HL-60 (cell line): ENCODE results near the gene HS1BP3.

ENCODE experiments used
- POLR2AphosphoS5 ChIP-seq: IDR thresholded peaks from 2 replicates; pipeline ENCODE4 v1.6.1; 2012; ENCODE audit warnings: low read depth
- TF ChIP-seq, protein P1 (sequence below): IDR thresholded peaks from one replicate; pipeline ENCODE4 v1.5.1; 2011; ENCODE audit warnings: low read length, control low read depth, inconsistent platforms; ENCODE audit not compliant: insufficient read depth
- TF ChIP-seq, protein P2 (sequence below): IDR thresholded peaks from 2 replicates; pipeline ENCODE4 v1.6.1; 2012; ENCODE audit warnings: low read depth; ENCODE audit not compliant: insufficient replicate concordance

DNA sequence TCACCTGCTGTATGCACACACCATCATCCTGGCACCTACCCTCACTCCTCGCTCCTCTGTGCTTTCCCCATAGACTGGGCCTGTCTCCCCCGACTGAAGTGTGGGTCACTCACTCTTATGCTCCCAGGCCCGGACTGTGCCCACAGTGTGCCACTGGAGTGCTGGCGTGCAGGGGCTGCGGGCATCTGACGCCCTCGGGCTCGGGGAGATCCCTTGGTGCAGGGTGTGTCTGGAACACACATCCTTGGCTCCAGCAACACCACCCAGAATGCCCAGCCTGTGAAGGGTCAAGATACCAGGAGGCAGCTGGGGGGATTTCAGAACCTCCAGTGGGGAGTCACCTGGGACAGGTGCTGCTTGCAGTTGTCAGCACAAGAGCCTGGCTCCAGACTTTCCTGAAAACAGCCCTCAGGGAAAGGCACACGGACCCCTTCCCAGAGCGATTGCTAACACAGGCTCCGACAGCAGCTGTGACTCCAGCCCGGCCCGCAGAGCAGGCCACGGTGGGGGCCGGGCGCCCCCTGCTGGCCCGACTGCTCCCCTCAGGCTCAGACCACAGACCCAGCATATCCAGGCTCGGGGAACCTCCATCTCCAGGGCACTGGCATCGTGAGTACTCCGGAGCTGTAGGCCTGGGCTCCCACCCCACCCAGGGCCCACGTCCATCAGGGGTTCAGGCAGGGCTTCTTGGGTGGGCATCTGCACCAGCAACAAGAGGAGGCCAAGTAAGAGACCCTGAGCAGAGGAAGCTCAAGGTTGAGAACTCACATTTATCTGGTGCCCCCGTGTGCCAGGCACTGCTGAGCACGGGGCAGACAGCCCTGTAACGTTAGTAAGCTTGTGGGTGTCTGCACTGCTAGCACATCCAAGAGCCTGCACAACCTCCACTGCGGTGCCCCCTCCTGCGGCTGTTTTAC, 8.6 kb downstream of the HS1BP3 start:
- TF ChIP-seq, protein P1, sequence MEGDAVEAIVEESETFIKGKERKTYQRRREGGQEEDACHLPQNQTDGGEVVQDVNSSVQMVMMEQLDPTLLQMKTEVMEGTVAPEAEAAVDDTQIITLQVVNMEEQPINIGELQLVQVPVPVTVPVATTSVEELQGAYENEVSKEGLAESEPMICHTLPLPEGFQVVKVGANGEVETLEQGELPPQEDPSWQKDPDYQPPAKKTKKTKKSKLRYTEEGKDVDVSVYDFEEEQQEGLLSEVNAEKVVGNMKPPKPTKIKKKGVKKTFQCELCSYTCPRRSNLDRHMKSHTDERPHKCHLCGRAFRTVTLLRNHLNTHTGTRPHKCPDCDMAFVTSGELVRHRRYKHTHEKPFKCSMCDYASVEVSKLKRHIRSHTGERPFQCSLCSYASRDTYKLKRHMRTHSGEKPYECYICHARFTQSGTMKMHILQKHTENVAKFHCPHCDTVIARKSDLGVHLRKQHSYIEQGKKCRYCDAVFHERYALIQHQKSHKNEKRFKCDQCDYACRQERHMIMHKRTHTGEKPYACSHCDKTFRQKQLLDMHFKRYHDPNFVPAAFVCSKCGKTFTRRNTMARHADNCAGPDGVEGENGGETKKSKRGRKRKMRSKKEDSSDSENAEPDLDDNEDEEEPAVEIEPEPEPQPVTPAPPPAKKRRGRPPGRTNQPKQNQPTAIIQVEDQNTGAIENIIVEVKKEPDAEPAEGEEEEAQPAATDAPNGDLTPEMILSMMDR: peak; percentile 61
- TF ChIP-seq, protein P2, sequence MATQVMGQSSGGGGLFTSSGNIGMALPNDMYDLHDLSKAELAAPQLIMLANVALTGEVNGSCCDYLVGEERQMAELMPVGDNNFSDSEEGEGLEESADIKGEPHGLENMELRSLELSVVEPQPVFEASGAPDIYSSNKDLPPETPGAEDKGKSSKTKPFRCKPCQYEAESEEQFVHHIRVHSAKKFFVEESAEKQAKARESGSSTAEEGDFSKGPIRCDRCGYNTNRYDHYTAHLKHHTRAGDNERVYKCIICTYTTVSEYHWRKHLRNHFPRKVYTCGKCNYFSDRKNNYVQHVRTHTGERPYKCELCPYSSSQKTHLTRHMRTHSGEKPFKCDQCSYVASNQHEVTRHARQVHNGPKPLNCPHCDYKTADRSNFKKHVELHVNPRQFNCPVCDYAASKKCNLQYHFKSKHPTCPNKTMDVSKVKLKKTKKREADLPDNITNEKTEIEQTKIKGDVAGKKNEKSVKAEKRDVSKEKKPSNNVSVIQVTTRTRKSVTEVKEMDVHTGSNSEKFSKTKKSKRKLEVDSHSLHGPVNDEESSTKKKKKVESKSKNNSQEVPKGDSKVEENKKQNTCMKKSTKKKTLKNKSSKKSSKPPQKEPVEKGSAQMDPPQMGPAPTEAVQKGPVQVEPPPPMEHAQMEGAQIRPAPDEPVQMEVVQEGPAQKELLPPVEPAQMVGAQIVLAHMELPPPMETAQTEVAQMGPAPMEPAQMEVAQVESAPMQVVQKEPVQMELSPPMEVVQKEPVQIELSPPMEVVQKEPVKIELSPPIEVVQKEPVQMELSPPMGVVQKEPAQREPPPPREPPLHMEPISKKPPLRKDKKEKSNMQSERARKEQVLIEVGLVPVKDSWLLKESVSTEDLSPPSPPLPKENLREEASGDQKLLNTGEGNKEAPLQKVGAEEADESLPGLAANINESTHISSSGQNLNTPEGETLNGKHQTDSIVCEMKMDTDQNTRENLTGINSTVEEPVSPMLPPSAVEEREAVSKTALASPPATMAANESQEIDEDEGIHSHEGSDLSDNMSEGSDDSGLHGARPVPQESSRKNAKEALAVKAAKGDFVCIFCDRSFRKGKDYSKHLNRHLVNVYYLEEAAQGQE: no peak
- no peak for TF ChIP-seq POLR2AphosphoS5
